Thoracic aorta (tissue), 2 donors: Measurements from ENCODE around the gene HNRNPUL1. TPM values are rescaled to one million over a fixed set of nuclear protein-coding genes. Genes with fewer than 3 reads are reported as not detected.
A peak's percentile ranks its signal among the peaks of the same experiment; 100 is the strongest.
"Not testable (repeated sequence)": the region's sequence is repeated elsewhere in the genome, so short reads cannot be mapped to it uniquely, and the experiment has no call there.

Source experiments
- ATAC-seq: fragments of 150-250 bp; one replicate; pipeline ENCODE4 v1.8.0; 2017; ENCODE audit warnings: low read depth; ENCODE audit not compliant: insufficient number of reproducible peaks, low FRiP score
- DNase-seq: peaks from one replicate; pipeline ENCODE4 v3.0.0-alpha.2; 2020; ENCODE audit warnings: low spot score
- H3K27ac ChIP-seq, 2 donors: fragments of 200-600 bp; sonication (generic); 1 replicate in 1 of 2; 2 replicates in 1 of 2; pipeline ENCODE4 v1.5.1; 2016; ENCODE audit warnings: mild to moderate bottlenecking in 2 of 2, moderate library complexity in 2 of 2
- H3K27me3 ChIP-seq: fragments of 200-600 bp; sonication (generic); replicated peaks from 2 replicates; pipeline ENCODE4 v1.6.0; 2016; ENCODE audit warnings: mild to moderate bottlenecking; ENCODE audit not compliant: insufficient read depth
- H3K36me3 ChIP-seq: fragments of 200-600 bp; sonication (generic); one replicate; pipeline ENCODE4 v1.5.1; 2016
- H3K4me1 ChIP-seq, 2 donors: fragments of 200-600 bp; sonication (generic); 1 replicate in 1 of 2; 2 replicates in 1 of 2; pipeline versions ENCODE4 v1.5.1 to v1.6.0; 2016; ENCODE audit warnings: low read depth in 2 of 2, mild to moderate bottlenecking in 1 of 2; ENCODE audit not compliant: control insufficient read depth in 1 of 2
- H3K4me3 ChIP-seq: fragments of 200-600 bp; sonication (generic); 2 replicates; pipeline ENCODE4 v1.5.1; 2016; ENCODE audit warnings: mild to moderate bottlenecking
- H3K9me3 ChIP-seq: fragments of 200-600 bp; sonication (generic); 2 replicates; pipeline ENCODE4 v1.5.1; 2016
- CTCF ChIP-seq: fragments of 200-600 bp; sonication (generic); IDR thresholded peaks from one replicate; pipeline ENCODE4 v1.5.1; 2019; ENCODE audit warnings: antibody characterized with exemption
- total RNA-seq, 2 donors: library from RNA; depleted of rRNA; stranded (reverse); fragments of >200 nt; gene quantifications; one replicate each; pipeline versions ENCODE4 v1.1.0 to v1.2.3, GENCODE V29; 2016

The HNRNPUL1 gene
- total RNA-seq, 2 donors from 2014 or later = 142 to 147 TPM

DNA sequence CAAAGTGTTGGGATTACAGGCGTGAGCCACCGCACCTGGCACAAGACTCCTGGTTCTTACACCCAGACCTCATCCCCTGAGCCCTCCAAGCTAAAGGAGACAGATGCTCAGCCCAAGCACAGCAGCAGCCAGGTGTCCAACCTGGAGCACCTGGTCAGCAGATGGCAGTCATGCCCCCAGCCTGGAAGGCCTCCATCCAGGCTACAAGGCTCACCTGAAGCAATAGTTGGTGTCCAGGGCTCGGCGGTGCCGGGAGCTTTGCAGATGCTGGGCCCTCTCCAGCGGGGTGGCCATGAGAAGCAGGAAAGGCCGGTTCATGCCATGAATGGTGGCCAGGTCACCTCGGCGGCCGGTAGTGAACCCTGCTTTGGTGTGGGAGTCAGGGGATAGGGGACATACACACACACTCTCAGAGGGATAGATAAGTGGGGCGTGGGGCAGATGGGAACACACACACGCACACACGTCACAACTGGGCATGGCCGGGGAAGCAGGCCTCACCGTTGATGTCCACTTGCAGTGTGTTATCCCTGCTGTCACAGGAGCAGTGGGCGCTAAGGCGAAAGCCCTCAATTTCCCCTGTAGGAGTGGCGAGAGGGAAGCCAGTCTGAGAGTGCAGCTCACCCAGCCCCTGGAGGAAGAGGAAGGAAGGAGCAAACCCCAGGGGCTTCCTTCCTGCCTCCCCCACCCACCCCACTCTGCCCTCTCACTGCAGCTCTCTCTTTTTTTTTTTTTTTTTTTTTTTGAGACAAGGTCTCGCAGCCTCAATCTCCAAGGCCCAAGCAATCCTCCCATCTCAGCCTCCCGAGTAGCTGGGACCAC is 77.7 kb downstream of the HNRNPUL1 start:
- no peaks in the 10 kb centered on the region for H3K27me3 ChIP-seq
- peaks cover 49% of the 10 kb centered on the region for H3K36me3 ChIP-seq
- H3K4me1 ChIP-seq = no peaks in the 10 kb centered on the region
- H3K4me3 ChIP-seq = no peak overlapping the region
- DNase-seq = no peak
- no peak for TF ChIP-seq CTCF
- ATAC-seq = no peak
- no peak overlapping the region for H3K27ac ChIP-seq
- no peaks in the 10 kb centered on the region for H3K9me3 ChIP-seq

GRCh38 chr19:41344162-41344561 is 80.0 kb downstream of the HNRNPUL1 start:
- DNase-seq = no peak
- no peak for TF ChIP-seq CTCF
- Histone ChIP-seq H3K27ac (no peak overlapping the region), H3K27me3 (no peaks in the 10 kb centered on the region), H3K36me3 (peaks cover 54% of the 10 kb centered on the region), H3K4me3 (no peak overlapping the region), H3K9me3 (no peaks in the 10 kb centered on the region), H3K4me1 (peaks cover 0 to under 1% of the 10 kb centered on the region in 2 donors)
- ATAC-seq = no peak

DNA sequence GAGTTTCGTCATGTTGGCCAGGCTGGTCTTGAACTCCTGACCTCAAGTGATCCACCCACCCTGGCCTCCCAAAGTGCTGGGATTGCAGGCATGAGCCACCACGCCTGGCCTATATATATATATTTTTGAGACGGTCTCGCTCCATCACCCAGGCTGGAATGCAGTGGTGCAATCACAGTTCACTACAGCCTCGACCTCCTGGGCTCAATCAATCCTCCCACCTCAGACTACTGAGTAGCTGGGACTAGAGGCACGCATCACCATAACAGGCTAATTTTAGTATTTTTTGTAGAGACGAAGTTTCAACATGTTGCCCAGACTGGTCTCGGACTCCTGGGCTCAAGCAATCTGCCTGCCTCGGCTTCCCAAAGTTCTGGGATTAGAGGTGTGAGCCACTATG is 82.7 kb downstream of the HNRNPUL1 start:
- Histone ChIP-seq H3K4me1 (peaks cover 0 to 20% of the 10 kb centered on the region in 2 donors), H3K36me3 (peaks cover 42% of the 10 kb centered on the region)
- H3K4me3 ChIP-seq, H3K9me3 ChIP-seq, ATAC-seq, H3K27me3 ChIP-seq, DNase-seq, H3K27ac ChIP-seq: not testable (repeated sequence)

DNA sequence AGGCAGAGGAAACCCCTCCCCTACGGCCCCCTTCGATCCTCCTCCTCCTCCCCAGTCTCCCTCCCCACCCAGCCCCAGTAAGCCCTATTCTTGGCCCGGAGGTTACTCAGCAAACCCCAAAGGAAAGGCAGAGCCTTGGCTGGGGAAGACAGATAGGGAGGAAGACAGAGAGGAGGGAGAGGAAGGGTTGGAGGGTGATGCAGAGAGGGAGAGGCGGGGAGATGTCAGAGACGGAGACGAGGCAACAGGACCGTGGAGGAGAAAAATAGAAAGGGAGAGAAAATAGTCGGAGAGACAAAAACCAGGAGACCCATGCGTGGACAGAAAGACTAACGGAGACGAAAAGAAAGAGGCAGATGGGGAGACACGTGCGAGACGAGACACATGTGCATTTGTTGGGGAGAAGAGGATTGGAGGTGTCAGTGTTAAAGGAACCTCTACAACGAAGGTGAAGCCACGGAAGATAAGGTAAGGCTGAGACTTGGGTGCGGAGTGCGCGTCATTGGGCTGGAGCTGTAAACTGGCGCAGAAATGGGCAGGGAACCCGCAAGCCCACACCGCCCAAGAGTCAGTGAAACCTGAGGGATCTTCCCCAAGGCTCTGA is 86.7 kb downstream of the HNRNPUL1 start:
- DNase-seq (no peak), ATAC-seq (no peak)
- peak overlapping the region; percentile 1 to 89 for H3K27ac ChIP-seq
- TF ChIP-seq CTCF = no peak
- H3K27me3 ChIP-seq = no peaks in the 10 kb centered on the region
- H3K4me3 ChIP-seq = peak overlapping the region; percentile 98
- peaks cover 0 to 20% of the 10 kb centered on the region in 2 donors for H3K4me1 ChIP-seq
- peaks cover 15% of the 10 kb centered on the region for H3K36me3 ChIP-seq
- no peaks in the 10 kb centered on the region for H3K9me3 ChIP-seq

GRCh38 chr19:41351339-41352245 is 87.4 kb downstream of the HNRNPUL1 start:
- DNase-seq = no peak
- H3K27ac ChIP-seq = peak overlapping the region; percentile 1 to 89
- no peaks in the 10 kb centered on the region for H3K27me3 ChIP-seq
- peak overlapping the region; percentile 98 for H3K4me3 ChIP-seq
- no peaks in the 10 kb centered on the region for H3K9me3 ChIP-seq
- TF ChIP-seq CTCF = no peak
- no peak for ATAC-seq
- H3K36me3 ChIP-seq = peaks cover 10% of the 10 kb centered on the region
- H3K4me1 ChIP-seq = peaks cover 0 to 20% of the 10 kb centered on the region in 2 donors
